GM06990 (cell line): ENCODE data around the gene LAMA2.

Experiments
- DNase-seq: peaks from one replicate; pipeline ENCODE4 v3.0.0-alpha.2; 2011; ENCODE audit not compliant: insufficient read length; ENCODE audit errors: extremely low read depth
- H3K27me3 ChIP-seq: replicated peaks from 2 replicates; pipeline ENCODE4 v1.6.0; 2011; ENCODE audit warnings: low read length; ENCODE audit not compliant: control insufficient read depth, insufficient read depth
- H3K36me3 ChIP-seq: 2 replicates; pipeline ENCODE4 v1.5.1; 2011; ENCODE audit warnings: low read length; ENCODE audit not compliant: control insufficient read depth, insufficient read depth
- H3K4me3 ChIP-seq: replicated peaks from 2 replicates; pipeline ENCODE4 v1.5.1; 2011; ENCODE audit warnings: low read depth, mild to moderate bottlenecking, control low read depth, low read length
- TF ChIP-seq, protein P1 (sequence below): IDR thresholded peaks from 2 replicates; pipeline ENCODE4 v1.5.1; 2011; ENCODE audit warnings: low read length, control low read depth, mild to moderate bottlenecking, inconsistent platforms; ENCODE audit not compliant: insufficient read depth, poor library complexity, severe bottlenecking

The LAMA2 gene

DNA sequence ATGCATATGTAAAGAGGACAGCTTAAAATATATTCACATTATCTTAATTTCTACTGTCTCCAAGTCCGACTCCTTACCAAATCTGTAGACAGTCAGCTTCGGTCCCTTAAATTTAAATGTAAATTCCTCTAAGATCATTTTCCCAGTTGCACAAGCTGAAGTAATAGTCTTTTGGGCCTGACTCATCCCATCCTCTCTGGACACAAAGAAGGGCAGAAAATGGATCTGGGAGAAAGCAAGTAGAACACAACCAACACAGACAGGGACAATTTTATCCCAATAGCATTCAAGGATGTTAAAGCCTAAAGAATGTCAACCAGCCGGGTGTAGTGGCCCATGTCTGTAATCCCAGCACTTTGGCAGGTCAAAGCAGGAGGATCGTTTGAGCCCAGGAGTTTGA is 598.8 kb downstream of the LAMA2 start:
- TF ChIP-seq, protein P1, sequence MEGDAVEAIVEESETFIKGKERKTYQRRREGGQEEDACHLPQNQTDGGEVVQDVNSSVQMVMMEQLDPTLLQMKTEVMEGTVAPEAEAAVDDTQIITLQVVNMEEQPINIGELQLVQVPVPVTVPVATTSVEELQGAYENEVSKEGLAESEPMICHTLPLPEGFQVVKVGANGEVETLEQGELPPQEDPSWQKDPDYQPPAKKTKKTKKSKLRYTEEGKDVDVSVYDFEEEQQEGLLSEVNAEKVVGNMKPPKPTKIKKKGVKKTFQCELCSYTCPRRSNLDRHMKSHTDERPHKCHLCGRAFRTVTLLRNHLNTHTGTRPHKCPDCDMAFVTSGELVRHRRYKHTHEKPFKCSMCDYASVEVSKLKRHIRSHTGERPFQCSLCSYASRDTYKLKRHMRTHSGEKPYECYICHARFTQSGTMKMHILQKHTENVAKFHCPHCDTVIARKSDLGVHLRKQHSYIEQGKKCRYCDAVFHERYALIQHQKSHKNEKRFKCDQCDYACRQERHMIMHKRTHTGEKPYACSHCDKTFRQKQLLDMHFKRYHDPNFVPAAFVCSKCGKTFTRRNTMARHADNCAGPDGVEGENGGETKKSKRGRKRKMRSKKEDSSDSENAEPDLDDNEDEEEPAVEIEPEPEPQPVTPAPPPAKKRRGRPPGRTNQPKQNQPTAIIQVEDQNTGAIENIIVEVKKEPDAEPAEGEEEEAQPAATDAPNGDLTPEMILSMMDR = no peak
- peaks cover 1% of the 10 kb centered on the region for H3K27me3 ChIP-seq
- no peak for DNase-seq
- no peaks in the 10 kb centered on the region for H3K36me3 ChIP-seq
- no peak overlapping the region for H3K4me3 ChIP-seq

DNA sequence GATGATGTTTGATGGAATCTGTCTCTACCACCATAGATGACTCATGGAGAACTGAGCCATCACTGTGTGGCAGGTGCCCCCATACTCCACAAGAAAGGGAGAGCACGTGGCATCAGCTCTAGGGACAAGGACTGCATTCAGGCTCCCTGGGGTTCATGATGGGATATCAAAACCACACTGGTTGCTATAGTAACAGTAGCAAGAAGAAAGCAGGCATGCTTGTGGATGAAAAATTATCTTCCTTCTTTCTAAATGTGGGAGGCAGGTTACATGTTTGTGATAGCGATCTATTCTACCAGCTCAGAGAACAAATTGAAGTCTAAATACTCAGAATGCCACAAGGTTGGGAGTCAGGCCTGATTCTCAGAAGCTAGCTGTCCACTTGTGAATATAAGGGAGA is 602.8 kb downstream of the LAMA2 start:
- TF ChIP-seq, protein P1 = no peak
- Histone ChIP-seq H3K4me3 (no peak overlapping the region), H3K36me3 (no peaks in the 10 kb centered on the region), H3K27me3 (peaks cover 1% of the 10 kb centered on the region)
- DNase-seq = no peak

- Histone ChIP-seq H3K27me3 (peaks cover 1% of the 10 kb centered on the region), H3K4me3 (no peak overlapping the region), H3K36me3 (no peaks in the 10 kb centered on the region)
- no peak for DNase-seq
- TF ChIP-seq, protein P1 = no peak
These were observed 603.4 kb downstream of the LAMA2 start for GRCh38 chr6:129486327-129486726.

DNA sequence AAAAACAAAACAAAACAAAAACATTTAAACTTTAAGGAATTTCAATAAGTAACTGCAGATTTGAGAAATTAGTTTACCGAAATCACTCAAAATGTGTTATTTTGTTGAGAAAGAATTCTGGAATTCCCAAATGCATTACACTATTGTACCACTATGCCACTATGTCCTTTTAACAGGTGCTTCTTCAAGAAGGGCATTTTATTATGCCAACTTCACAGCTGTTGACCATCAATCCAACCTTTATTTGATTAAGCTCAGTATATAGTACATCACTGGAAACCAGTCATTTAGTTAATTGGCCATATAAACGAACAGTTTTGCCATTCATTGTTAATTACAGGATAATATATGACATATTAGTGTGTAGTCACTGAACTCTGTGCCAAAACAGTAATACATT is 605.4 kb downstream of the LAMA2 start:
- no peak for DNase-seq
- no peaks in the 10 kb centered on the region for H3K36me3 ChIP-seq
- H3K27me3 ChIP-seq = no peaks in the 10 kb centered on the region; the same call in 1 of the 2 replicates
- H3K4me3 ChIP-seq = no peak overlapping the region
- TF ChIP-seq, protein P1 = no peak

GRCh38 chr6:129489215-129489765 is 606.4 kb downstream of the LAMA2 start:
- H3K4me3 ChIP-seq = no peak overlapping the region
- TF ChIP-seq, protein P1 = no peak

GRCh38 chr6:129490521-129491255 is 607.8 kb downstream of the LAMA2 start:
- TF ChIP-seq, protein P1 = no peak
- peak; percentile 50 for DNase-seq
- peak overlapping the region; percentile 31 for H3K4me3 ChIP-seq
- H3K36me3 ChIP-seq = no peaks in the 10 kb centered on the region
- H3K27me3 ChIP-seq = no peaks in the 10 kb centered on the region; the same call in 1 of the 2 replicates

More at GRCh38 chr6:129489215-129489765, 606.4 kb downstream of the LAMA2 start:
- Histone ChIP-seq H3K27me3 (no peaks in the 10 kb centered on the region; the same call in 1 of the 2 replicates), H3K36me3 (no peaks in the 10 kb centered on the region)
- DNase-seq = no peak
